Right atrium auricular region (tissue), 2 donors: ENCODE results near the gene IFITM2. TPM values are rescaled to one million over a fixed set of nuclear protein-coding genes. Genes with fewer than 3 reads are reported as not detected.

Experiments
- DNase-seq: peaks from one replicate; pipeline ENCODE4 v3.0.0-alpha.2; 2019; ENCODE audit warnings: low spot score
- H3K27ac ChIP-seq, 2 donors: fragments of 200-600 bp; sonication (generic); 1 replicate in 1 of 2; 2 replicates in 1 of 2; pipeline ENCODE4 v1.5.1; 2016 to 2019
- H3K27me3 ChIP-seq, 2 donors: fragments of 200-600 bp; sonication (generic); one replicate each; pipeline versions ENCODE4 v1.5.1 to v1.6.0; 2017 to 2019
- H3K36me3 ChIP-seq: fragments of 200-600 bp; sonication (generic); one replicate; pipeline ENCODE4 v1.5.1; 2016
- H3K4me1 ChIP-seq, 2 donors: fragments of 200-600 bp; sonication (generic); one replicate each; pipeline versions ENCODE4 v1.5.1 to v1.6.0; 2017 to 2019
- H3K4me3 ChIP-seq, 2 donors: fragments of 200-600 bp; sonication (generic); 1 replicate in 1 of 2; 2 replicates in 1 of 2; pipeline ENCODE4 v1.5.1; 2017 to 2019; ENCODE audit warnings: mild to moderate bottlenecking in 1 of 2, moderate library complexity in 1 of 2
- H3K9me3 ChIP-seq, 2 donors: fragments of 200-600 bp; sonication (generic); one replicate each; pipeline ENCODE4 v1.5.1; 2019
- total RNA-seq, 2 donors: library from RNA; depleted of rRNA; stranded (reverse); fragments of >200 nt; gene quantifications; one replicate each; pipeline ENCODE4 v1.1.0, GENCODE V29; 2016
- TF ChIP-seq, protein P1 (sequence below), 2 donors: fragments of 200-600 bp; sonication (generic); IDR thresholded peaks; one replicate each; pipeline ENCODE4 v1.5.1; 2019; ENCODE audit warnings: antibody characterized with exemption in 2 of 2

IFITM2 gene
- total RNA-seq, 2 donors from 2014 or later = 120 to 296 TPM

DNA sequence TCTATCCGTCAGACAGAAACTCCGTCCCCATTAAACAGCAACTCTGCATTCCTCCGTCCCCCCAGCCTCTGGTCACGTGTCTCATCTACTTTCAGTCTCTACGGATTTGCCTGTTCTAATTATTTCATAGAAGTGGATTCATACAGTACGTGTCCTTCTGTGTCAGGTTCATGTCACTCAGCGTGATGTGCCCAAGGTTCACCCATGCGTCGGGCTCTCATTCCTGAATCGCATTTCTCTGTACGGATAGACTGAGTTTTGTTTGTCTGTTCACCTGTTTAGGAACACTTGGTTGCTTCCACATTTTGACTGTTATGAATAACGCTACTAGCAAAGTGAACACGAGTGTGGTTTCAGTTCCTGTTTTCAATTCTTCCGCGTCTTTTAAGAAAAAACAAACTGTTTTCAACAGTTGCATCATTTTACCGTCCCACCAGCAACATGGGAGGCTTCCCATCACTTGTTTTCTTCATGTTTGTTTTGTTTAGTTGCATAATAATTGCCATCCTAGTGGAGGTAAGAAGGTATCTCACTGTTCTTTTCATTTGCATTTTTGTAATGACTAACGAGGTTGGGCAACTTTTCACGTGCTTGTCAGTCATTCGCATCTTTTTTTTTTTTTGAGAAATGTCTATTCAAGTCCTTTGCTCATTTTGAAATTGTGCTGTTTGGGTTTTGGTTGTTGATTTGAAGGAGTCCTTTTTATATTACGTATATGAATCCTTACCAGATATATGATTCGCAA, 38.3 kb upstream of the IFITM2 start:
- H3K4me3 ChIP-seq = peak overlapping the region in 1 of 2 donors; percentile 10
- no peaks in the 10 kb centered on the region for H3K4me1 ChIP-seq
- H3K9me3 ChIP-seq = peaks cover 0 to 13% of the 10 kb centered on the region in 2 donors
- H3K27me3 ChIP-seq = no peaks in the 10 kb centered on the region
- peak; percentile 49 for DNase-seq
- peak overlapping the region; percentile 48 to 53 for H3K27ac ChIP-seq
- TF ChIP-seq, protein P1, sequence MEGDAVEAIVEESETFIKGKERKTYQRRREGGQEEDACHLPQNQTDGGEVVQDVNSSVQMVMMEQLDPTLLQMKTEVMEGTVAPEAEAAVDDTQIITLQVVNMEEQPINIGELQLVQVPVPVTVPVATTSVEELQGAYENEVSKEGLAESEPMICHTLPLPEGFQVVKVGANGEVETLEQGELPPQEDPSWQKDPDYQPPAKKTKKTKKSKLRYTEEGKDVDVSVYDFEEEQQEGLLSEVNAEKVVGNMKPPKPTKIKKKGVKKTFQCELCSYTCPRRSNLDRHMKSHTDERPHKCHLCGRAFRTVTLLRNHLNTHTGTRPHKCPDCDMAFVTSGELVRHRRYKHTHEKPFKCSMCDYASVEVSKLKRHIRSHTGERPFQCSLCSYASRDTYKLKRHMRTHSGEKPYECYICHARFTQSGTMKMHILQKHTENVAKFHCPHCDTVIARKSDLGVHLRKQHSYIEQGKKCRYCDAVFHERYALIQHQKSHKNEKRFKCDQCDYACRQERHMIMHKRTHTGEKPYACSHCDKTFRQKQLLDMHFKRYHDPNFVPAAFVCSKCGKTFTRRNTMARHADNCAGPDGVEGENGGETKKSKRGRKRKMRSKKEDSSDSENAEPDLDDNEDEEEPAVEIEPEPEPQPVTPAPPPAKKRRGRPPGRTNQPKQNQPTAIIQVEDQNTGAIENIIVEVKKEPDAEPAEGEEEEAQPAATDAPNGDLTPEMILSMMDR (IDR thresholded peaks at IDR 0.05) = no peak
- H3K36me3 ChIP-seq = no peaks in the 10 kb centered on the region

DNA sequence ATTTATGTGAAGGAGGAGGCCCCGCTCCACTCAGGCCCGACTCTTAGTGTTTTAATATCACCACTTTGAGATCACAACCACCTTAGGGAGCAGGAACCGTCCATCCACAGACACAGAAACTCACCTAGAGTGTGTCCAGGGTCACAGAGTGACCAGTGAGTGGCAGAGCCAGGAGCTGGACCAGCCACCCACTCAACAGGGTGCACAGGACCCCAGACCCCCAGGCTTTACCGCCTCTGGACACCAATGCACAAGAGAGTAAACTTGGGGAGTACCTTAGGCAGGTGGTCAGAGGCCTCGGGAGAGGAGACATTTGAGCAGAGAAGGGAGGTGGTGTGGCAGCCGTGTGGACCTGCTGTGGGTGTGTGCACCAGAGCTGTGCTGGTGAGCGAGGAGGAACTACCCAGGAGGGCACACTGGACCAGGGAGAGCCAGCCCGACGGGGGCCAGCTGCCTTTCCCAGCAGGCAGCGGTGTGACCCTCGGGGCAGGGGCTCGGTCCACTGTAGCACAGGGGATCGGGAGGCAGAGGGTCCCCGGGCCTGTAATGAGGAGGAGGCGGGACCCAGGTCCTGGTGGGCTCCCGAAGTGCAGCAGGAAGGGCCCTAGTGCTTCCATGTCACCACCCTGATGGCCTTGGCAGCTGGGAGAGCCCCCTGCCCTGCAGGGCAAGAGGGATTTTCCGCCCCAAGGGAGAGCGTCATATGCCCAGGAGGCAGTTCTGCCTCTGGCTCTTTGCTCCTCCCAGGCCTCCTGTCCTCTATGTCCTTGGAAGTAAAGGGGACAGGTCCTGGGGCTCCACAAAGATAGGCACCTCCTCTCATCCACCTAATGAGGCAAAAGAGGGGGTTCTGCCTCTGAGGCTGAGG, 36.9 kb upstream of the IFITM2 start:
- DNase-seq = no peak
- peaks cover 0 to 9% of the 10 kb centered on the region in 2 donors for H3K9me3 ChIP-seq
- no peak overlapping the region for H3K4me3 ChIP-seq
- peak overlapping the region; percentile 16 for H3K27ac ChIP-seq
- no peaks in the 10 kb centered on the region for H3K27me3 ChIP-seq
- H3K36me3 ChIP-seq = no peaks in the 10 kb centered on the region
- no peaks in the 10 kb centered on the region for H3K4me1 ChIP-seq
- TF ChIP-seq, protein P1 (IDR thresholded peaks at IDR 0.05) = no peak

DNA sequence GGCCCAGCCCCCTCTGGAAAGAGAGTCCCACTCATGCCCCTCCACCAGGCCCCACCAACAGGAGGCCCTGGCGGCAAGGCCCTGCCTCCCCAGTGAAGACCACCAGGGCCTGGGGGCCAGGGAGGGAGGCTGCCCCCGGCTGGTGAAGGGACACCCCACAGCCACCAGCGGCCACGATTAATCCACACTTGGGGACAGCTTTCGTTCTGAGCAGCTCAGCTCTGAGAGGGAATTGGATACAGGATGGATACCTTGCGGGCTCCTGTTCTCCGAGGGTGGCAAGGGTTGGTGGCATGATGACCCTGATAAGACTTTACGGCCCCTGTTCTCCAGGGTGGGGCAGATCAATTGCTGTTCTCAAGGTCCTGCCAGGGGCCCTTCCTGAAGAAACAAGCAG, 36.3 kb upstream of the IFITM2 start:
- H3K27me3 ChIP-seq = no peaks in the 10 kb centered on the region
- peaks cover 0 to 2% of the 10 kb centered on the region in 2 donors for H3K9me3 ChIP-seq
- TF ChIP-seq, protein P1 (IDR thresholded peaks at IDR 0.05) = no peak
- H3K27ac ChIP-seq = no peak overlapping the region
- H3K4me3 ChIP-seq = no peak overlapping the region
- no peaks in the 10 kb centered on the region for H3K4me1 ChIP-seq
- DNase-seq = no peak
- H3K36me3 ChIP-seq = no peaks in the 10 kb centered on the region

- DNase-seq = no peak
- H3K36me3 ChIP-seq = no peaks in the 10 kb centered on the region
These were observed 35.3 kb upstream of the IFITM2 start for GRCh38 chr11:272195-272930.

DNA sequence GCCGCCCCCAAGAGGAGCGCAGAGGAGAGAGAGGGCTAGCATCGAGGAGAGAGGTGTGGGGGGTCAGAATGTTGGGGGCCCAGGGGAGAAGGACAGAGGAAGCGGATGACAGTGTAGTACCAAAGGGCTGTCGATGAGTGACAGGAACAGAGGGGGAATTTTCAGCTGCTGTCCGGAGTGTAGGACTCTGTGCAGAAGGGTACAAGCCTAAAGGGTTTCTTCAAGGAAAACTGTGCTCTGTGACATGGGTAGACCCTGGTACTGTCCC, 34.8 kb upstream of the IFITM2 start:
- H3K27me3 ChIP-seq = no peaks in the 10 kb centered on the region
- H3K9me3 ChIP-seq = no peaks in the 10 kb centered on the region
- H3K4me3 ChIP-seq = no peak overlapping the region
- H3K36me3 ChIP-seq = no peaks in the 10 kb centered on the region
- no peak for DNase-seq
- H3K27ac ChIP-seq = no peak overlapping the region
- no peaks in the 10 kb centered on the region for H3K4me1 ChIP-seq
- TF ChIP-seq, protein P1 (IDR thresholded peaks at IDR 0.05) = no peak

More at GRCh38 chr11:272195-272930, 35.3 kb upstream of the IFITM2 start:
- TF ChIP-seq, protein P1 (IDR thresholded peaks at IDR 0.05) = no peak
- no peaks in the 10 kb centered on the region for H3K27me3 ChIP-seq
- H3K4me1 ChIP-seq = no peaks in the 10 kb centered on the region
- H3K27ac ChIP-seq = no peak overlapping the region
- no peak overlapping the region for H3K4me3 ChIP-seq
- no peaks in the 10 kb centered on the region for H3K9me3 ChIP-seq
